Activated naive CD8-positive, alpha-beta T cell treated with anti-CD3 and anti-CD28 coated beads, Interleukin-2, amount 50 U/mL, for 16 hours (primary cell): Measurements from ENCODE around the gene CCDC187.
A peak's percentile ranks its signal among the peaks of the same experiment; 100 is the strongest.

Experiments
- DNase-seq: peaks from one replicate; pipeline ENCODE4 v3.0.0-alpha.2; 2020; ENCODE audit warnings: low read depth, low spot score

Gene CCDC187

DNA sequence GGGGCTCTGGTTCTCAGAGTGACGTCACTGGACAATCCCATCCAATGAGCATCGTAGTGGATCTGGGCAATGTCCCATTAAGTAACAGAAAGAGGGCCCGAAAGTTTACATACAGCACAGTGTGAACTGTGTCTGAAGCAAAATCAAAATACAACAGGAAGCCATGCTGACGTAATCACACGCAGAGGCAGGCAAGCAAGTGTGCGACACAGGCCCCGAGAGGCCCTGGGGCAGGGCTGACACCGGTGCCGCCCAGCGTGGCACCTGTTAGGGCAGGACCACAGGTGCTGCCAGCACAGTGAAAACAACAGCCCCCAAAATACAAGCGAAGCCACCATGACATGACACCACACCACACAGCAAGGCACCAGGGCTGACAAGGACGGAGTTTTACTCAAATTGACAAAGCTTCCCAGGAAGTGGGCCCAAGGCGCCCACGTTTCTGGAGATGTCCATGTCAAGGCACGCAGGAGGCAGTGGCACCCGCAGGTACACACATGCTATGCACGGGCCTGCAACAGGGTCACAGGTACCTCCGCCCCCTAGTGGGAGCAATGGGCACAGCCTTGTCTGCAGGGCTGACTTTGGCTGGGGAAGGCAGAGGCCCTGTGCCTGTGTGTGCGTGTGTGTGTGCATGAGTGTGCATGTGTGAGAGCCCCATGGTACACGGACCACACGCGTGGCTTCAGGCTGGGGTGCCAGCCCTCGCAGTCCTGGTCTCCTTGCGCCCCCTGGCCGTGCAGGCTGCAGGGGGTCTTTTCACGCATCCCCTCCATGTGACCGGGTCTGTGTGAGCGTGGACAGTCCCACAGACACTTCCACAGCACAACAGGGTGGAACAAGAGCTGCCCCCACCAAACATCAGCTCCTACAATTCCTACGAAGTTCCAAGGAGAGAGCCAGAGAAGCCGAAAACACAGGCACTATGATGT lies 77.9 kb downstream of the CCDC187 start:
- DNase-seq: peak; percentile 22

DNA sequence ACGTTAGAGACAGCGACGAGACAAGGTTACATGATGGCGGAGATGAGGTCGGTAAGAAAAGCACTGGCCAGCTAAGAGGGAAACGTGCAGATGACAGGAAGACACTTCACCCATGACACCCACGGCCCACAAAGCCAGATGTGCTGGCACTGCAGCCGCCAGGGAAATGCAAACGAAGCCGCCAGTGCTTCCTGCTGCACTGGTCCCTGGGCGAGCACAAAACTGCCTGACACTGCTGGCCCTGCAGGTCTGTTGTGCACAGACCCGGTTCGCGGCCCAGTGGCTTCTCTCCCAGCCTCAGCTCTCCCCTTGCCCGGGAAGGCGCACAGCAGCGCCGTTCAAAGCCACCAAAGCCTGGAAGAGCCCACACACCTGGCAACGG lies 78.5 kb downstream of the CCDC187 start:
- DNase-seq: no peak

GRCh38 chr9:136223871-136224640 lies 79.8 kb downstream of the CCDC187 start:
- no peak for DNase-seq

DNA sequence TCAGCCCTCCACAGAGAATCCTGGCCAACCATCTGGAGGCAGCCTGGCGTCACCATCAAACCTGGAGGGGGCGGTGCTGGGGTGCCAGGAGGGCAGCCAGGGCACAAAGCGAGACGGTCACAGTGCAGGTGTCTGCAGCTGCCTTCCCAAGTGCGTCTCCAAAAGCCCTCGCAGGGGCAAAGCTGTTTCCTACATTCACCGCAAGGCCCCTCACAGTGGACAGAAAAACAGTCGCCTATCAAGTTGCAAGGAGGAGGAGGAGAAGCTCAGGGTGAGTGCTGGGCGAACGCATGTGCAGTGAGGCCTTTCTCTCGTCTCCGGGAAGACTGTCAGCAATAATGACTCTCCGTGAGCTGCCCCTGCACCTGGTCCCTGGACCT lies 81.0 kb downstream of the CCDC187 start:
- DNase-seq: no peak

GRCh38 chr9:136222166-136222905 lies 81.6 kb downstream of the CCDC187 start:
- DNase-seq: no peak

DNA sequence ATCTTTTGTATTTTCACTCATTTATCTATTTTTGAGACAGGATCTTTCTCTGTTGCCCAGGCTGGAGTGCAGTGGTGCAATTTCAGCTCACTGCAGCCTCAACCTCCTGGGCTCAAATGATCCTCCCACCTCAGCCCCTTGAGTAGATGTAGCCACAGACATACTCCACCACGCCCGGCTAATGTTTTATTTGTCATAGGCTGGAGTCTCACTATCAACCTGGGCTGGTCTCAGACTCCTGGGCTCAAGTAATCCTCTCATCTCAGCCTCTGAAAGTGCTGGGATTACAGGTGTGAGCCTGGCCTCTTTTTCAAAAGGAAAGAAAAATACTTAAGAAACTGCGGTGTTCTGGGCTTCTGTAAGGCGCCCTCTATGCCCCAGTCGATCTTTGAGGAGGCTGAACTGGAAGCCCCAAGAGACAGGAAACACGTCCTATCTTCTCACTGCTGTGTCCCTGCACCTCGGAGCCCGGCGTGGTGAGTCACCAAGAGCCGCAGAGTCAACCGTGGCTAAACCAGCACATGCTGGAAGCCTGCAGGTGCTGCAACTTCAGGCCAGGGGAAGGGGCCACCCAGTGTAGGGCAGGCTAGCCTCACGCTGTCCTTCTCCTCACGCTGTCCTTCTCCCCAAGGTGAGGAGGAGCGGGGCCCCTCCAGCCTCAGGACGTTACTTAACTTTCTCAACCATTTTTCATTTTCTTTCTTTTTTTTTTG lies 83.7 kb downstream of the CCDC187 start:
- no peak for DNase-seq

DNA sequence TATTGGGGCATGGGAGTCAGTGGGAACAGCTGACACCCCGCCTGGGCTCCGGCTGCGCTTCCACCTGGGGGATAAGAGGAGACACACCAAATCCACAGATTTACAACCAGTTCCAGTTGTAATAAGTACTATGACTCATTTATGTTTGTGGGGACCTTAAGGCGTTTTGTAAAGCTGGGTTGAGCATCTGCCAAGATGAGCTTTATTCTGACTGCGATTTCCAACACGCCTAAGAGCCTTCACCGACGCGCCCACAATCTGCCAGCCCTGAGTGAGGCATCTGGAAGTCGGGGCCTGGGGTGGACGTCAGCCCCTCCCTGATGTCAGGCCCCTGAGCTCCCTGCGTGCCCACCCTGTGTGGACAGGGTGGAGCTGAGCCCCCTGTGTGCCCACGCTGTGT lies 84.6 kb downstream of the CCDC187 start:
- no peak for DNase-seq

GRCh38 chr9:136218673-136219072 lies 85.2 kb downstream of the CCDC187 start:
- no peak for DNase-seq

DNA sequence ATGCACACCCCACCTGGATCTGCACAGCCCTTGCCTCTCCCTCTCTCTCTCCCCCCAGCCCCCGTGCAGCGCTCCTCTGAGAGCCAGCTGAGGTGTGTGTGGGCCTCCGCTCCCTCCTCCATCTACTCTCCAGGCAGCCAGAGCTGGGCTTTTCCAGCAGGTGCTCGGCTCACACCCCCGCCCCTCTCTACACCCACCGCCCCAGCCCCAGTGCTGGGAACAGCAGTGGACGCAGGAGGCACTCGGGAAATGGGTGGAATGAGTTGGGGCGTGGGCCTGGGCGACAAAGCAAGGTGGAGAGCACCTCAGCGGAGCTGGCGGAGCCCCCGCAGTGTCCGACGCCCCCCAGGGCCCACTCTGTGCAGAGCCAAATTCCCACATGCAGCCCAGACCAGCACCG lies 85.6 kb downstream of the CCDC187 start:
- DNase-seq: no peak

GRCh38 chr9:136216541-136217244 lies 87.2 kb downstream of the CCDC187 start:
- no peak for DNase-seq

GRCh38 chr9:136213733-136214132 lies 90.2 kb downstream of the CCDC187 start:
- no peak for DNase-seq

- DNase-seq: no peak
Observed at GRCh38 chr9:136212345-136212950, 91.4 kb downstream of the CCDC187 start.

DNA sequence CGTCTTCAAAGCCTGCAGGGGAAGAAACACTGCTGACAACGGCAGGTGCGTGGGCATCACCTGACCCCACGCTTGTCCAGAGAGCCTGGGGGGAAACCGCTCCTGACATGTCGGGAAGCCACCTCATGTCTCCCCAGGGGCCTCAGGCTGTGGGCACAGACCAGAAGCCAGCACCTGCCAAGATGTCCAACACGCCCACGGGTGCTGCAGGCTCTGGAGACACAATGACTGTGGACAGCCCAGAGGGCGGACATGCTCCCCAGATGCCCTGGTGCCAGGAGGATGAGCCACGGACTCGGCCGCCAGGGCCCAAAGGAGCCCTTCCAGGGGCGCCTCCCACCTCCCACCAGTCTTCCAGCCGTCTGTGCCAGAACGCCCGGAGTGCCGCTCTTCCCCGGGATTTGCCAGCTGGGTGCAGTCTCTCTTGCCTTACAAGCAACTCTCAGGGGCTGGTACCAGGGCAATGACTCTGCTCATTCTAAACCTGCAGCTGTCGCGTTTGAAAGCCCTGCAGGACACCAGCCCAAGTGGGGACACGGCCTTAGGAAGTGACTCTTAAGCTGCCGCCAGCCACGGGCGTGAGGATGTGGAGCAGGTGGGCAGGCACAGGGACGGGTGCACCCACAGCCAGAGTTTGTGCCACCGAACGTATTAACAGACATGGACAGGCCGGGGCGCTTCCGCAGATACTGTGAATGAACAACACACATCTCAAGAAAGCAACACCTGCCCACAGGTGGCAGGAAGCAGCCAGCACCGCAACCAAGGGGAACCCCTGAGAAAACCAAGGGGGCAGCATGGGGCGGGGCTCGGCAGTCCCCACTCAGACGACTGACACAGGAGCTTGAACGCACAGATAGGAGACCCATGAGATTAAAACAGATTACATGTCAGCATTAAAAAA lies 92.2 kb downstream of the CCDC187 start:
- no peak for DNase-seq

GRCh38 chr9:136211006-136211405 lies 92.9 kb downstream of the CCDC187 start:
- DNase-seq: no peak

GRCh38 chr9:136210276-136210675 lies 93.6 kb downstream of the CCDC187 start:
- no peak for DNase-seq

- no peak for DNase-seq
Observed at GRCh38 chr9:136209786-136210185, 94.1 kb downstream of the CCDC187 start.

DNA sequence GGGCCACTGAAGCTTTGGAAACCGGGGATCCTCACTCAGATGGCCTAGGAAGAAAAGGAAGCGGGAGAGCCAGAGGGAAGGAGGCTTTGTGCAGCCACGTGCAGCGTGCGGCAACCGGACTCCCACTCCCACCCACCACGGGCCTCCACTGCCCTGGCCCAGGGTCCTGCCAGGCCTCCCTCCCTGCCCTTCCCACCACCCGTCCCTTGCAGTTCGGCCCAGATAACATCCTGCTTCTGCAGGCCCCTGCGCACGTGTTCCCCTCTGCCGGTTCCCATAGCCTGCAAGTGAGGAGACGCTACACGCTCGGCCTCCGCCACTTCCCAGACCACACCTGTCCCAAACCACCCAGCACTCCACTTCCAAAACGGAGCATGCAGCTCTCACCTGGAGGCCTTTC lies 94.7 kb downstream of the CCDC187 start:
- no peak for DNase-seq

DNA sequence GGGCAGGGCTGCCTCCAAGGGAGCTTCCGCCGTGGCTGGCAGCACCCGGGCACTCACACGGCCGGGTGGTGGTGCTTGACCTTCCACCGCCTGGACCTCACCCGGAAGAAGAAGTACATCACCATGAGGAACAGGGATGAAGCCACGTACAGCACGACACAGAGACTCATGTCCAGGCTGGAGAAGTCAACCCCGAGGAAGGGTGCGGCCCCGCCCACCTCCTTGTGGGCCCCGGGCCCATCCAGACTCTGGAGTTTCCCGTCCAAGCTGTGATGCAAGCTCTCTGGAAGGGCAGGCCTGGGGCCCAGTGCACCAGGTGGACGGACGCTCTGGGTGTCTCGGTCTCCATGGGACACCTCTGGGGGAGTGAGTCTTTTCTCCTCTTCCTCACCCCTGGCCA lies 95.2 kb downstream of the CCDC187 start:
- no peak for DNase-seq

DNA sequence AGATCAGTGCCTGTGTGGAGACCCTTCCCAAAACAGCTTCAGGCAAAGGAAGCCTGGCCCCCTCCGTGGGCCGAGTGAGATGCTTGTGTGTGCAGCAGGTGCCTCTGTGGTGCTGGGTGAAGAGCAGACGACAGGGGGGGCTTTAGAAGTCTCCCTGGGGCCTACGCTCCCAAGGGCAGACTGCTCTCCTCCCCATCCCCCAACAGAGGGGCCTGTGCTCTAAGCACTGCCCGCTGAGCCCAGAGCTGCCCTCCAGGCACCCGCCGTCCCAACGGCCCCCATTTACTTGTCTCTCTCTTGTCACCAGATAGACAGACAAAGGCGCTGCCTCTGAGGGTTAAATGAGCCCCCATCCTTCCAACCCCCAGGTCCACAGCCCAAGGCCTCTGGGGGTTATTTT lies 96.3 kb downstream of the CCDC187 start:
- no peak for DNase-seq
